HepG2 (cell line): ENCODE measurements around the gene PIEZO2. TPM values are rescaled to one million over a fixed set of nuclear protein-coding genes. Genes with fewer than 3 reads are reported as not detected.
"Not testable (repeated sequence)": the region's sequence is repeated elsewhere in the genome, so short reads cannot be mapped to it uniquely, and the experiment has no call there.

ENCODE experiments used
- ATAC-seq: fragments of 200-7000 bp; cut with Tn5 transposase; 3 replicates; pipeline ENCODE4 v1.9.1; 2020; ENCODE audit warnings: mild to moderate bottlenecking, moderate library complexity
- BruUV-seq: library from RNA; stranded (reverse); fragments of 400-500 nt; replicated peaks from 2 replicates; lab custom pipeline; 2021; lab: Mats Ljungman, UMichigan
- CTCF ChIA-PET: fragments of 300-600 bp; formaldehyde crosslinking; extraction: SDS; loops from one replicate; lab custom pipeline; 2021; ENCODE audit warnings: low total read pairs, inconsistent platforms, low intra/inter-chr PET ratio; lab: Yijun Ruan, JAX
- POLR2A ChIA-PET: fragments of 350-600 bp; sonication (Branson Sonifier 250); formaldehyde crosslinking; loops from one replicate; lab custom pipeline; 2020; ENCODE audit warnings: antibody characterized with exemption, inconsistent platforms; lab: Yijun Ruan, JAX
- DNase-seq: peaks from one replicate; pipeline ENCODE4 v3.0.0-alpha.2; 2015; ENCODE audit warnings: low spot score
- FAIRE-seq: peaks from 3 replicates; lab custom pipeline; 2011; peaks lifted over from hg19 to GRCh38; lab: Jason Lieb, UNC
- H2AFZ ChIP-seq: one replicate; pipeline ENCODE4 v1.6.1; 2011; ENCODE audit warnings: low read length, inconsistent platforms
- H3K27ac ChIP-seq: fragments of 300-600 bp; 3 replicates; pipeline ENCODE4 v1.8.0; 2011; ENCODE audit warnings: mixed run types, mild to moderate bottlenecking, mixed read lengths, low read length, inconsistent platforms; ENCODE audit not compliant: insufficient read depth; ENCODE audit errors: extremely low read length
- H3K27me3 ChIP-seq, 2 experiments: fragments of 200-600 bp in 1 of 2; 2 replicates in 1 of 2; 3 replicates in 1 of 2; pipeline versions ENCODE4 v1.6.0 to v1.8.0; 2011; ENCODE audit warnings: low read length in 2 of 2, mild to moderate bottlenecking in 2 of 2, moderate library complexity in 2 of 2, inconsistent platforms in 1 of 2; ENCODE audit not compliant: insufficient read depth in 2 of 2, control insufficient read depth in 1 of 2
- H3K36me3 ChIP-seq, 2 experiments: fragments of 200-600 bp in 1 of 2; replicated peaks in 1 of 2; 2 replicates in 1 of 2; 3 replicates in 1 of 2; pipeline versions ENCODE4 v1.5.1 to v1.8.0; 2011; ENCODE audit warnings: low read length in 2 of 2, inconsistent platforms in 1 of 2; ENCODE audit not compliant: insufficient read depth in 2 of 2, control insufficient read depth in 1 of 2
- H3K4me1 ChIP-seq: 2 replicates; pipeline ENCODE4 v1.5.1; 2012; ENCODE audit warnings: low read length, inconsistent platforms; ENCODE audit not compliant: insufficient read depth
- H3K4me2 ChIP-seq: 2 replicates; pipeline ENCODE4 v1.6.0; 2011; ENCODE audit warnings: low read depth, low read length, inconsistent platforms
- H3K4me3 ChIP-seq, 3 experiments: fragments of 200-600 bp in 1 of 3; sonication (generic), shearing (Covaris generic) in 1 of 3; replicated peaks in 1 of 3; 2 replicates each; pipeline ENCODE4 v1.5.1; 2011 to 2016; ENCODE audit warnings: low read length in 3 of 3, inconsistent platforms in 2 of 3, low read depth in 2 of 3, mild to moderate bottlenecking in 2 of 3, control low read depth in 1 of 3, mixed read lengths in 1 of 3; ENCODE audit not compliant: insufficient read depth in 1 of 3
- H3K79me2 ChIP-seq: one replicate; pipeline ENCODE4 v1.6.1; 2011; ENCODE audit warnings: low read length, inconsistent platforms; ENCODE audit not compliant: insufficient read depth
- H3K9ac ChIP-seq: 2 replicates; pipeline ENCODE4 v1.6.0; 2011; ENCODE audit warnings: mild to moderate bottlenecking, low read depth, low read length, inconsistent platforms; ENCODE audit not compliant: insufficient read depth
- H3K9me3 ChIP-seq: 2 replicates; pipeline ENCODE4 v1.5.1; 2012; ENCODE audit warnings: mild to moderate bottlenecking, low read length
- H4K20me1 ChIP-seq: 2 replicates; pipeline ENCODE4 v1.6.0; 2011; ENCODE audit warnings: inconsistent platforms, mild to moderate bottlenecking, low read length, moderate library complexity; ENCODE audit not compliant: insufficient read depth
- BCL6 ChIP-seq: IDR thresholded peaks from 2 replicates; pipeline ENCODE4 v1.6.1; 2016; ENCODE audit warnings: missing genetic modification reagents, missing compliant biosample characterization
- ZNF766 ChIP-seq: sonication (generic); formaldehyde crosslinking; IDR thresholded peaks from 2 replicates; pipeline ENCODE4 v1.5.0; 2020; ENCODE audit warnings: missing genetic modification reagents, borderline replicate concordance
- WGBS: methylation state at CpG from one replicate; pipeline ENCODE4 v1.1.6; 2017; ENCODE audit warnings: low lambda C conversion rate; 5-methylcytosine and 5-hydroxymethylcytosine counted together
- in situ Hi-C: cut with HindIII; loops from 2 replicates; pipeline ENCODE4 v1.10.0; 2017; ENCODE audit warnings: low pct_unique_long_range_greater_than_20kb; ENCODE audit not compliant: extremely low pct_ligation_motif_present
- intact Hi-C: fragments of 100-400 bp; cut with micrococcal nuclease; formaldehyde crosslinking; loops from one replicate; pipeline ENCODE4 v1.10.0; 2022; ENCODE audit not compliant: unreplicated experiment
- polyA plus RNA-seq, 8 experiments: library from polyadenylated mRNA; depleted of rRNA in 3 of 8; stranded (reverse) in 7 of 8; unstranded in 1 of 8; fragments of >200 nt; fragmentation: Illumina TruSeq in 4 of 8; extraction: Trizol in 4 of 8; gene quantifications; 2 replicates each; pipeline versions ENCODE4 v1.2.1 to v1.2.3, GENCODE V29; 2011 to 2016; ENCODE audit warnings: low read depth in 4 of 8, missing spikeins in 1 of 8, mixed read lengths in 1 of 8; ENCODE audit not compliant: insufficient read depth in 1 of 8
- total RNA-seq, 5 experiments: library from RNA; depleted of rRNA; stranded (reverse); fragments of >200 nt; fragmentation: Illumina TruSeq; extraction: Trizol; gene quantifications; 2 replicates each; pipeline ENCODE4 v1.2.3, GENCODE V29; 2016; ENCODE audit warnings: low read depth in 1 of 5

Gene PIEZO2
- total and polyA plus RNA-seq, 2 of the 13 experiments (the other 11 are each of a cell fraction or from before 2014, with no cell fraction given), result 15.2 to 27.2 TPM

DNA sequence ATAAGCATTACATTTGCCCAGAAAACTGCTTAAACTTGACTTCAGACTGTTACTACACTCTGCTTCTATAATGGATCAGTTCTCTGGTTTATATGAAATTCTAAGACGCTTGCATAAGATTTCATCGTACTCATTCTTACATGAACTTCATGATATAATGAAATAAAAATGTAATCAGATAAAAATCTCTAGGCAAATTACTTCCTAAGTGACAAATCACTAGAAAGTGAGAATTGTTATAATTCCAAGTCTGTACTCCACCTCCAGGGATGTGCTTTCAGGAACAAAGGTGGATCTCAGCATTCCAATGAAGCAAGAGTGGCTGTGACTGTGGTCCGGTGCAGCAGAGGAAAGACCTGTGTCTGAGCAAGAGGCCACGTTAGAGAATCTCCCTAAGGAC lies 226.2 kb downstream of the PIEZO2 start:
- no peak overlapping the region for H3K4me2 ChIP-seq
- no peak overlapping the region for H3K27ac ChIP-seq
- no peak overlapping the region for H2AFZ ChIP-seq
- no peaks in the 10 kb centered on the region for H3K36me3 ChIP-seq
- ChIA-PET POLR2A (no interaction called here), CTCF (no interaction called here)
- H3K27me3 ChIP-seq, result no peaks in the 10 kb centered on the region
- H4K20me1 ChIP-seq, result no peaks in the 10 kb centered on the region
- ATAC-seq, result no peak
- 60% methylated on average over 4 of the region's 4 CpGs for WGBS
- BruUV-seq, result no TSS peak
- no peaks in the 10 kb centered on the region for H3K9me3 ChIP-seq
- TF ChIP-seq BCL6 (CRISPR knock-in tag) (peak; percentile 61), ZNF766 (no peak)
- DNase-seq, result no peak
- intact Hi-C loops, result no loop called here
- H3K4me1 ChIP-seq, result peaks cover 15% of the 10 kb centered on the region
- FAIRE-seq, result no peak
- in situ Hi-C loops, result no loop called here
- no peak overlapping the region for H3K4me3 ChIP-seq
- no peak overlapping the region for H3K9ac ChIP-seq
- no peaks in the 10 kb centered on the region for H3K79me2 ChIP-seq

DNA sequence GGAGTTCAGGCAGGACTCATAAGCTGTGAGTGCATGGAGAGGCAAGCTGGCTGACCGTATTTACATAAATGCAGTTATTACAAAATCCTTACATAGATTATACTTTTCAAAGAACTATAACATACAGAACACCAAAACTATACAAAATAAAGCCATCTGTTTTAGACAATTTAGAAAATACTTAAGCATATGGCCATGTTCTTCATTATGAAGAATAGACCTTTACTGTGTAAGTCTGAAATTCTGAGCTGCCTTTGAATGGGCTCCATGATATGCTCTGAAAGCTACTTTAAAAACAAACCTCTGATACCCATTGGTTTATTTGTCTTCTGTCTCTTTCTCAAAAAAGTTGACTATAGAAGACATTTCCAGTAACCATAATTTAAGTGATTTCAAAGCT lies 226.7 kb downstream of the PIEZO2 start:
- intact Hi-C loops, result not testable (repeated sequence)
- WGBS, result 100% methylated on average over 1 of the region's 1 CpG

DNA sequence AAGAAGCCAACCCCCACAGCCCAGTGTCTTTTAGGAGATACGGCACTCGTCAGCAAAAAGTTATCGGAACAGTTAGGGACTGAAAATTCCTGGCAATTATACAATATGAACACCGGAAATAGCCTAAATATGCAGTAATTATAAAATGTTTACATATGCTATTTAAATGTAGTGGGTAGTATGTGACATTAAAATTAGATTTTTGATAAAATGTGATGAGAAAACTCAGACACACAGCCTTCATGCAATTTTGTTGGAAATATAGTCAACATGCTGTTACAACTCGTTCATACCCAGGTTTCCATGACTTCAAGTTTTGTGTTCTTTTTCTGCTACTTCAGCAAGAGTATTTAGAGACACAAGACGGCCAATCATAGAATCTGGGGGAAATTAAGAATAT lies 229.1 kb downstream of the PIEZO2 start:
- H3K4me2 ChIP-seq, intact Hi-C loops, H2AFZ ChIP-seq, H3K27me3 ChIP-seq, H3K36me3 ChIP-seq, H3K27ac ChIP-seq, H3K79me2 ChIP-seq, BruUV-seq, ATAC-seq, POLR2A ChIA-PET, DNase-seq, H3K9me3 ChIP-seq, CTCF ChIA-PET, H3K4me3 ChIP-seq, H4K20me1 ChIP-seq, in situ Hi-C loops, FAIRE-seq, H3K9ac ChIP-seq: not testable (repeated sequence)
- peaks cover 36% of the 10 kb centered on the region for H3K4me1 ChIP-seq
- 96% methylated on average over 6 of the region's 6 CpGs for WGBS

More for the DNA sequence above, 226.7 kb downstream of the PIEZO2 start:
- ATAC-seq, H3K27ac ChIP-seq, H3K27me3 ChIP-seq, FAIRE-seq, H2AFZ ChIP-seq, POLR2A ChIA-PET, H3K4me3 ChIP-seq, H3K9me3 ChIP-seq, CTCF ChIA-PET, DNase-seq, H3K9ac ChIP-seq, H3K79me2 ChIP-seq, BruUV-seq, H3K36me3 ChIP-seq, H3K4me2 ChIP-seq, in situ Hi-C loops, H4K20me1 ChIP-seq: not testable (repeated sequence)
- H3K4me1 ChIP-seq, result peaks cover 13% of the 10 kb centered on the region
